Fibroblast of skin of scalp (primary cell): ENCODE data around the gene EGFL7.
"Not testable (repeated sequence)": the region's sequence is repeated elsewhere in the genome, so short reads cannot be mapped to it uniquely, and the experiment has no call there.

Experiments used
- DNase-seq: peaks from one replicate; pipeline ENCODE4 v3.0.0-alpha.2; 2013

The EGFL7 gene

GRCh38 chr9:136624184-136624951 is 38.3 kb upstream of the EGFL7 start:
- no peak for DNase-seq

- DNase-seq = peak; percentile 65
Measured at GRCh38 chr9:136625101-136626065, 37.3 kb upstream of the EGFL7 start.

GRCh38 chr9:136626066-136626725 is 36.5 kb upstream of the EGFL7 start:
- no peak for DNase-seq

- DNase-seq = no peak
Measured at GRCh38 chr9:136626740-136627642, 35.7 kb upstream of the EGFL7 start.

- DNase-seq = no peak
Measured at GRCh38 chr9:136627703-136628102, 35.0 kb upstream of the EGFL7 start.

- DNase-seq = no peak
Measured at GRCh38 chr9:136628268-136628667, 34.4 kb upstream of the EGFL7 start.

- DNase-seq = no peak
Measured at GRCh38 chr9:136629001-136629878, 33.5 kb upstream of the EGFL7 start.

- DNase-seq = peak; percentile 34
Measured at GRCh38 chr9:136629879-136630661, 32.6 kb upstream of the EGFL7 start.

- DNase-seq = no peak
Measured at GRCh38 chr9:136630662-136630992, 32.1 kb upstream of the EGFL7 start.

- DNase-seq = peak; percentile 80
Measured at GRCh38 chr9:136631038-136632000, 31.4 kb upstream of the EGFL7 start.

- not testable (repeated sequence) for DNase-seq
Measured at GRCh38 chr9:136632072-136632471, 30.6 kb upstream of the EGFL7 start.

GRCh38 chr9:136632491-136633106 is 30.1 kb upstream of the EGFL7 start:
- not testable (repeated sequence) for DNase-seq

GRCh38 chr9:136634904-136635303 is 27.8 kb upstream of the EGFL7 start:
- no peak for DNase-seq

- DNase-seq = no peak
Measured at GRCh38 chr9:136640171-136641111, 22.3 kb upstream of the EGFL7 start.

GRCh38 chr9:136642439-136642921 is 20.2 kb upstream of the EGFL7 start:
- DNase-seq = no peak

GRCh38 chr9:136643596-136644342 is 18.9 kb upstream of the EGFL7 start:
- DNase-seq = no peak

- DNase-seq = peak; percentile 65
Measured at GRCh38 chr9:136644343-136644592, 18.4 kb upstream of the EGFL7 start.
